ENCODE results near the gene FGFR3.

FGFR3 gene

GRCh38 chr4:1756893-1757779 is 36.0 kb upstream of the FGFR3 start:
- no peak for TF ChIP-seq CTCF (IDR thresholded peaks at IDR 0.05)

DNA sequence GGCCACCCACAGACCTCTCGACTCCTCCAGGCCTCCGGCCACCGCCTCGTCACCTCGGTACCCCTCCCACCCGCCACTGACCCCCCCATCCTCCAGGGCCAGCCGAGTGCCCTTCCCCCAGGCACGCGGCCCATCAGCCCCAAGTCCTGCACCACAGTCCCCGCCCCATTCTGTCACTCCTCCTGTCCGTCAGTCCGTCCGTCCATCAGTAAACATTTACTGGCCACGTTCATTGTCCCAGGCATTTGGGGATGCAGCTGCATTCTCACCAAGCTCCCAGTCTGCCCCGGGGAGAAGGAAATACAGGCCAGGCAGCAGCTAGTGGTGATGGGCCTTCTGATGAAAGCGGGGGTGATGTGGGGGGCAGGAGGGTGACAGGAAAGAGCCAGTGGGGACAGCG is 35.3 kb upstream of the FGFR3 start:
- TF ChIP-seq CTCF (IDR thresholded peaks at IDR 0.05): no peak

- no peak for TF ChIP-seq CTCF (IDR thresholded peaks at IDR 0.05)
Observed at GRCh38 chr4:1758306-1759121, 34.6 kb upstream of the FGFR3 start.

GRCh38 chr4:1759170-1759817 is 33.8 kb upstream of the FGFR3 start:
- TF ChIP-seq CTCF (IDR thresholded peaks at IDR 0.05): no peak

DNA sequence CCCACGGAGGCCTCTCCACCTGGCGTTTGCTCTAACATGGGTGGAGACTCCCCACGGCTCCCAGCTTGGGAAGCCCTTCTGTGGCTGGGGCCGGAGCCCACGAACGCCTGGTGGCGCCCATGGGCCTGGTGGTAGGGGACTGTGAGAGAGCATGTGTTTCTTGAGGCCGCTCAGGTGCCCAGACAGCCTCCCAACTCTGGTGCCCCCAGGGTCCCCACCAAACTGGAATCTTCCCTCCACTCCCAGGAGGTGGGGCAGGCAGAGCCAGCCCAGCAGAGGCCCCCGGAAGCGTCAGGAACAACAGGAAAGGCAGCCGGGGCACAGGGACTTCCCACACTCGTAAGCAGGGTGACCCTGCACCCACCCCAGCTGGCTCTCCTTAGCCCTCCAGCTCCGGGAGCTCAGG is 33.3 kb upstream of the FGFR3 start:
- no peak for TF ChIP-seq CTCF (IDR thresholded peaks at IDR 0.05)

DNA sequence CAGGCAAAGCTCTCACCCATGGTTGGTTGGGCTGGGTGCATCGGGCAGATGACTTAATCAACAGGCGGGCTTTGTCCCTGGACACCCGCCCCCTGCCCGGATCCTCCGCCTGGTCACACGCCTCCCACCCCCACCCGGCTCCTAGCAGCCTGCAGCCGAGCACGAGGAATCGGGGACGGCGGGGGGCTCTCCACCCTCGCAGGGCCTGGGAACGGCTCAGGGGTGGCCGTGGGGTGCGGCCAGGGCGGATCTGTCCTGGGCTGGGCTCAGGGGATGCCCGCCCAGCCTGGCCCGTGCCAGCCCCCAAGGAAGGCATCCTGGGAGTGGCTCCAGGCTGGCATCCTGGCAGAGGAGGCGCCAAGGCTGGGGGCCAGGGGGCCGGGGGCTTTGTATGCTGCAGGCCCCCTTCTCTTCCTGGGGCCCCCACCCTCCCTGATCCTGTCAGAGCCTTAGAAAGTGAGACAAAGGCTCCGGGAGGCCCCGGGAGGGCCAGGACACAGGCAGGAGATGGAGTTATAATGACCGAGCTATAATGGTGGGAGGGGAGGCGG is 32.5 kb upstream of the FGFR3 start:
- TF ChIP-seq CTCF (IDR thresholded peaks at IDR 0.05): no peak

DNA sequence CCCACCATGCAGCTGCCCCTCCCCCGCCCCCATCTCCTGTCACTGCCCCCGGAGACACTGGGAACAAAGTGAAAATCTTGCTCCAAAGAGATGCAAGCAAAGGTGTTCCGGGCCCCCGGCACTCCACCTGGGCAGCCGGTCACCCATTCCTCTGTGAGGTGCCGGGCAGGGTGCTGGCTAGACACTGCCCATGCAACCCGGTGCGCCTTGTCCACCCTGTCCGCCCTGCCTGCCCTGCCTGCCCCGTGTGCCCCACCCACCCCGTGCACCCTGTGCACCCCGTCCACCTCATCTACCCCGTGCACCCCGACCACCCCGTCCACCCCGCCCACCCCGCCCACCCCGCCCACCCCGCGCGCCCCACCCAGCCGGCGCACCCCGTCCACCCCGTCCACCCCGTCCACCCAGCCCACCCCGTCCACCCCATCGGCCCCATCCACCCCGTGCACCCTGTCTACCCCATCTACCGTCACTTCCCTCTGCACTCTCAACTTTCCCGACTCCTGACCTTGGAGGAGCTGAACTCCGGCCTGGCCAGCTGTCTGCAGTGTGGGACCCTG is 31.9 kb upstream of the FGFR3 start:
- TF ChIP-seq CTCF (IDR thresholded peaks at IDR 0.05): no peak

All from LNCAP (cell line).